Glomerular visceral epithelial cell (primary cell): Measurements from ENCODE around the gene PRADC1.

Source experiments
- DNase-seq: peaks from one replicate; pipeline ENCODE4 v3.0.0-alpha.2; 2016; ENCODE audit errors: extremely low spot score

The PRADC1 gene

GRCh38 chr2:73258913-73259215 is 25.8 kb upstream of the PRADC1 start:
- no peak for DNase-seq

- no peak for DNase-seq
Measured at GRCh38 chr2:73258186-73258912, 25.3 kb upstream of the PRADC1 start.

GRCh38 chr2:73257425-73258125 is 24.5 kb upstream of the PRADC1 start:
- DNase-seq: no peak

- DNase-seq: no peak
Measured at GRCh38 chr2:73257021-73257420, 24.0 kb upstream of the PRADC1 start.

GRCh38 chr2:73256618-73256922 is 23.5 kb upstream of the PRADC1 start:
- DNase-seq: no peak

GRCh38 chr2:73255907-73256617 is 23.0 kb upstream of the PRADC1 start:
- DNase-seq: no peak

GRCh38 chr2:73255007-73255644 is 22.1 kb upstream of the PRADC1 start:
- DNase-seq: no peak

GRCh38 chr2:73254343-73255006 is 21.4 kb upstream of the PRADC1 start:
- DNase-seq: no peak

- DNase-seq: no peak
Measured at GRCh38 chr2:73253901-73254300, 20.9 kb upstream of the PRADC1 start.

- DNase-seq: no peak
Measured at GRCh38 chr2:73253400-73253799, 20.4 kb upstream of the PRADC1 start.

- DNase-seq: no peak
Measured at GRCh38 chr2:73252238-73253027, 19.4 kb upstream of the PRADC1 start.

- no peak for DNase-seq
Measured at GRCh38 chr2:73250872-73251846, 18.1 kb upstream of the PRADC1 start.

- DNase-seq: no peak
Measured at GRCh38 chr2:73249636-73250035, 16.6 kb upstream of the PRADC1 start.

GRCh38 chr2:73246850-73247249 is 13.8 kb upstream of the PRADC1 start:
- no peak for DNase-seq

- no peak for DNase-seq
Measured at GRCh38 chr2:73244580-73244979, 11.5 kb upstream of the PRADC1 start.

GRCh38 chr2:73243884-73244570 is 11.0 kb upstream of the PRADC1 start:
- no peak for DNase-seq

- no peak for DNase-seq
Measured at GRCh38 chr2:73239776-73240175, 6.7 kb upstream of the PRADC1 start.

- no peak for DNase-seq
Measured at GRCh38 chr2:73238976-73239375, 5.9 kb upstream of the PRADC1 start.

- no peak for DNase-seq
Measured at GRCh38 chr2:73238149-73238548, 5.1 kb upstream of the PRADC1 start.

- DNase-seq: no peak
Measured at GRCh38 chr2:73237168-73237567, 4.1 kb upstream of the PRADC1 start.
